H1 (cell line): ENCODE data around the gene SLC35F3. TPM values are rescaled to one million over a fixed set of nuclear protein-coding genes. Genes with fewer than 3 reads are reported as not detected.

Experiments used
- BRCA1 ChIP-seq: IDR thresholded peaks from 2 replicates; pipeline ENCODE4 v1.6.1; 2012; ENCODE audit warnings: low read depth, low read length, improper control_type of control experiment
- EZH2 ChIP-seq: fragments of 200-600 bp; sonication (generic); IDR thresholded peaks from 2 replicates; pipeline ENCODE4 v1.7.1; 2012; ENCODE audit warnings: low read depth, mild to moderate bottlenecking, moderate library complexity, low read length, inconsistent platforms; ENCODE audit not compliant: severe bottlenecking
- KDM1A ChIP-seq: fragments of 200-600, 300-600 bp; sonication (generic); IDR thresholded peaks from 2 replicates; pipeline ENCODE4 v1.7.1; 2016; ENCODE audit warnings: mild to moderate bottlenecking, low read length, borderline replicate concordance
- MAFK ChIP-seq: IDR thresholded peaks from 2 replicates; pipeline ENCODE4 v1.6.1; 2012; ENCODE audit warnings: low read depth, mild to moderate bottlenecking, improper control_type of control experiment, low read length
- RNF2 ChIP-seq: fragments of 200-900, 300-1000 bp; sonication (generic); IDR thresholded peaks from 2 replicates; pipeline ENCODE4 v1.7.1; 2016; ENCODE audit warnings: borderline replicate concordance, low read depth, mild to moderate bottlenecking, antibody characterized with exemption, low read length; ENCODE audit not compliant: poor library complexity, severe bottlenecking; ENCODE audit errors: missing control alignments
- SIN3A ChIP-seq, 2 experiments: IDR thresholded peaks in 1 of 2; conservative IDR thresholded peaks in 1 of 2; 2 replicates each; pipeline ENCODE4 v1.6.1; 2011 to 2012; ENCODE audit warnings: low read length in 2 of 2, improper control_type of control experiment in 1 of 2, low read depth in 1 of 2, mild to moderate bottlenecking in 1 of 2
- SUZ12 ChIP-seq: fragments of 200-600 bp; sonication (generic); IDR thresholded peaks from 2 replicates; pipeline ENCODE4 v1.6.1; 2012; ENCODE audit warnings: mild to moderate bottlenecking, inconsistent platforms, low read length, moderate library complexity, mixed read lengths
- polyA plus RNA-seq, 7 experiments: library from polyadenylated mRNA; depleted of rRNA in 3 of 7; stranded (reverse) in 5 of 7; unstranded in 2 of 7; fragments of >200 nt in 5 of 7; fragments of 200-250 nt in 2 of 7; gene quantifications; 1 replicate in 5 of 7; 2 replicates in 1 of 7; 4 replicates in 1 of 7; pipeline versions ENCODE4 v1.2.1 to v1.2.3, GENCODE V29; 2011 to 2013; ENCODE audit warnings: missing spikeins in 2 of 7, mixed read lengths in 2 of 7
- total RNA-seq: library from RNA; stranded (reverse); fragmentation: NEBNext Ultra II Directional; extraction: Animal tissue kit (Norgen Biotek cat#: 25700); gene quantifications from 2 replicates; pipeline ENCODE4 v1.2.1, GENCODE V29; 2021

The SLC35F3 gene
- total and polyA plus RNA-seq, 2 of the 8 experiments (the other 6 are each of a cell fraction or from before 2014, with no cell fraction given), result 0.78 to 1.2 TPM

- TF ChIP-seq MAFK (no peak), RNF2 (no peak), EZH2 (no peak), SUZ12 (no peak), BRCA1 (no peak), KDM1A (no peak), SIN3A (conservative IDR thresholded peaks at IDR 0.05 in 1 of 2, IDR thresholded peaks at IDR 0.05 in 1 of 2; ENCODE audit: low read depth in 1 of 2, low read length in 2 of 2) (no peak)
These were observed 239.2 kb downstream of the SLC35F3 start (continued) for GRCh38 chr1:234143681-234144080.
